ENCODE results near the gene SETDB1. TPM values are rescaled to one million over a fixed set of nuclear protein-coding genes. Genes with fewer than 3 reads are reported as not detected.
"Not testable (repeated sequence)": the region's sequence is repeated elsewhere in the genome, so short reads cannot be mapped to it uniquely, and the experiment has no call there.

SETDB1 gene
- 33.0 TPM for polyA plus RNA-seq (2012; ENCODE audit: missing spikeins)

- peak; percentile 54; the same call in 1 of the 2 replicates for TF ChIP-seq POLR2A (IDR thresholded peaks at IDR 0.05; ENCODE audit: low read depth, low read length)
- TF ChIP-seq POLR2AphosphoS5 (IDR thresholded peaks at IDR 0.05; ENCODE audit: low read depth, low read length): peak; percentile 61
- peak; percentile 54; the same call in 1 of the 2 replicates for TF ChIP-seq TAF1 (IDR thresholded peaks at IDR 0.05; ENCODE audit: borderline replicate concordance, low read depth, low read length)
These were observed at the start of gene SETDB1 for GRCh38 chr1:150926097-150926741. TSS of gene SETDB1 (plus strand) at chr1:150926363. CDS start at chr1:150927715, 1,352 bp downstream.

GRCh38 chr1:150878931-150879330 lies 47.2 kb upstream of the SETDB1 start:
- DNase-seq (ENCODE audit: insufficient read length); FAIRE-seq: not testable (repeated sequence)

More at GRCh38 chr1:150926097-150926741, at the start of gene SETDB1:
- peak; percentile 61 for DNase-seq (ENCODE audit: insufficient read length)
- peak; percentile 96 for FAIRE-seq

GRCh38 chr1:150881331-150882070 lies 44.7 kb upstream of the SETDB1 start:
- FAIRE-seq (no peak), DNase-seq (ENCODE audit: insufficient read length) (no peak)
- no peak for TF ChIP-seq TAF1 (IDR thresholded peaks at IDR 0.05; ENCODE audit: borderline replicate concordance, low read depth, low read length)
- no peak for TF ChIP-seq POLR2AphosphoS5 (IDR thresholded peaks at IDR 0.05; ENCODE audit: low read depth, low read length)
- no peak for TF ChIP-seq POLR2A (IDR thresholded peaks at IDR 0.05; ENCODE audit: low read depth, low read length)

- not testable (repeated sequence) for FAIRE-seq; DNase-seq (ENCODE audit: insufficient read length)
These were observed 43.0 kb upstream of the SETDB1 start for GRCh38 chr1:150883121-150883520.

GRCh38 chr1:150887018-150887417 lies 39.1 kb upstream of the SETDB1 start, which contains the start of gene CTXND2:
TSS of gene CTXND2 (plus strand) at chr1:150887136. CDS start at chr1:150912315, 25,179 bp downstream.
- DNase-seq (ENCODE audit: insufficient read length): no peak
- TF ChIP-seq POLR2AphosphoS5 (IDR thresholded peaks at IDR 0.05; ENCODE audit: low read depth, low read length) (no peak), POLR2A (IDR thresholded peaks at IDR 0.05; ENCODE audit: low read depth, low read length) (no peak), TAF1 (IDR thresholded peaks at IDR 0.05; ENCODE audit: borderline replicate concordance, low read depth, low read length) (no peak)
- no peak for FAIRE-seq

GRCh38 chr1:150888727-150889126 lies 37.4 kb upstream of the SETDB1 start:
- TF ChIP-seq TAF1 (IDR thresholded peaks at IDR 0.05; ENCODE audit: borderline replicate concordance, low read depth, low read length) (no peak), POLR2A (IDR thresholded peaks at IDR 0.05; ENCODE audit: low read depth, low read length) (no peak), POLR2AphosphoS5 (IDR thresholded peaks at IDR 0.05; ENCODE audit: low read depth, low read length) (no peak)
- FAIRE-seq (no peak), DNase-seq (ENCODE audit: insufficient read length) (no peak)

GRCh38 chr1:150890033-150890416 lies 36.1 kb upstream of the SETDB1 start:
- TF ChIP-seq POLR2AphosphoS5 (IDR thresholded peaks at IDR 0.05; ENCODE audit: low read depth, low read length) (no peak), TAF1 (IDR thresholded peaks at IDR 0.05; ENCODE audit: borderline replicate concordance, low read depth, low read length) (no peak), POLR2A (IDR thresholded peaks at IDR 0.05; ENCODE audit: low read depth, low read length) (no peak)
- no peak for FAIRE-seq
- no peak for DNase-seq (ENCODE audit: insufficient read length)

- TF ChIP-seq POLR2AphosphoS5 (IDR thresholded peaks at IDR 0.05; ENCODE audit: low read depth, low read length): no peak
- TF ChIP-seq POLR2A (IDR thresholded peaks at IDR 0.05; ENCODE audit: low read depth, low read length): no peak
- no peak for TF ChIP-seq TAF1 (IDR thresholded peaks at IDR 0.05; ENCODE audit: borderline replicate concordance, low read depth, low read length)
- DNase-seq (ENCODE audit: insufficient read length) (no peak), FAIRE-seq (no peak)
These were observed 32.7 kb upstream of the SETDB1 start for GRCh38 chr1:150893336-150893913.

- DNase-seq (ENCODE audit: insufficient read length): no peak
- TF ChIP-seq POLR2AphosphoS5 (IDR thresholded peaks at IDR 0.05; ENCODE audit: low read depth, low read length) (no peak), POLR2A (IDR thresholded peaks at IDR 0.05; ENCODE audit: low read depth, low read length) (no peak), TAF1 (IDR thresholded peaks at IDR 0.05; ENCODE audit: borderline replicate concordance, low read depth, low read length) (no peak)
- no peak for FAIRE-seq
These were observed 30.5 kb upstream of the SETDB1 start for GRCh38 chr1:150895618-150896017.

- DNase-seq (ENCODE audit: insufficient read length); FAIRE-seq: not testable (repeated sequence)
These were observed 26.4 kb upstream of the SETDB1 start for GRCh38 chr1:150899795-150900194.

- DNase-seq (ENCODE audit: insufficient read length) (no peak), FAIRE-seq (no peak)
- no peak for TF ChIP-seq POLR2AphosphoS5 (IDR thresholded peaks at IDR 0.05; ENCODE audit: low read depth, low read length)
- no peak for TF ChIP-seq TAF1 (IDR thresholded peaks at IDR 0.05; ENCODE audit: borderline replicate concordance, low read depth, low read length)
- no peak for TF ChIP-seq POLR2A (IDR thresholded peaks at IDR 0.05; ENCODE audit: low read depth, low read length)
These were observed 23.8 kb upstream of the SETDB1 start for GRCh38 chr1:150902346-150902745.

GRCh38 chr1:150902751-150903150 lies 23.4 kb upstream of the SETDB1 start:
- TF ChIP-seq POLR2A (IDR thresholded peaks at IDR 0.05; ENCODE audit: low read depth, low read length): no peak
- no peak for TF ChIP-seq TAF1 (IDR thresholded peaks at IDR 0.05; ENCODE audit: borderline replicate concordance, low read depth, low read length)
- no peak for TF ChIP-seq POLR2AphosphoS5 (IDR thresholded peaks at IDR 0.05; ENCODE audit: low read depth, low read length)
- no peak for DNase-seq (ENCODE audit: insufficient read length)
- no peak for FAIRE-seq

Data from GM12892 (cell line).